ENCODE results near the gene AMT. TPM values are rescaled to one million over a fixed set of nuclear protein-coding genes. Genes with fewer than 3 reads are reported as not detected.

The AMT gene
- total and polyA plus RNA-seq, 2 experiments from 2014 or later: 1.6 to 1.7 TPM

DNA sequence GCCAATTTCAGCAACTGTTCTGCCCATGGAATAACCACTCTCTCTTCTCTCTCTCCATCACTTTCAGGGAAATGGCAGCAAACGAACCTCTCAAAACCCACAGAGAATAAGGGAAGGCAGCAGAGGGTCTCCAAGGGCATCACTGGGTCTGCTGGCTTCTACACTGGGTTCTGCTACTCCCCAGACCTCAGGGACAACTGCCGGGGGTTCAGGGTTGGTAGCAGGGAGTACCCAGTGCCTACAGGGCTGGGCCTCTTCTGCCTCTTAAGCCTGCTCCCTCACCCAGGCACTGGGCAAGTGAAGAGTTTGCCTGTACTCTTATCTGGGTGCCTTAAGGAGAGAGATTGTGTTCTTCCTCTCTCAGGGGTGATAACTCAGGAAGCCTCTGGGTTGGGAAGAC lies 7.5 kb downstream of the AMT start:
- in situ Hi-C loops (cut with MboI): no loop called here

GRCh38 chr3:49413338-49413734 lies 8.9 kb downstream of the AMT start:
- H3K9me2 ChIP-seq (ENCODE audit: insufficient read depth): no peaks in the 10 kb centered on the region
- H3K4me2 ChIP-seq (ENCODE audit: unreplicated experiment): peak overlapping the region; percentile 97
- H3K27ac ChIP-seq: peak overlapping the region; percentile 86; the same call in 1 of the 2 replicates
- no peaks in the 10 kb centered on the region for H3K27me3 ChIP-seq (replicated peaks; ENCODE audit: insufficient read depth)
- H3F3A ChIP-seq (ENCODE audit: insufficient read depth): peaks cover 15% of the 10 kb centered on the region
- peaks cover 73% of the 10 kb centered on the region for H3K79me2 ChIP-seq (ENCODE audit: insufficient read depth)
- WGBS, 2 experiments (ENCODE audit: low coverage in 1 of 2, low lambda C conversion rate in 2 of 2, missing lambda C conversion rate in 2 of 2): 71 to 78% methylated on average over 6 of the region's 6 CpGs
- no peak for TF ChIP-seq EZH2phosphoT487 (IDR thresholded peaks at IDR 0.05; ENCODE audit: insufficient read depth, low read depth)
- H3K4me3 ChIP-seq: peak overlapping the region; percentile 91
- H2AFZ ChIP-seq: no peak overlapping the region
- H3K36me3 ChIP-seq (ENCODE audit: low read depth): no peaks in the 10 kb centered on the region; the same call in 1 of the 2 replicates
- peaks cover 26% of the 10 kb centered on the region for H3K4me1 ChIP-seq (ENCODE audit: insufficient read depth)
- peak overlapping the region; percentile 98 for H3K9ac ChIP-seq
- no peak for DNase-seq
- in situ Hi-C loops (cut with MboI): no loop called here
- H3K9me3 ChIP-seq (ENCODE audit: low read depth): no peaks in the 10 kb centered on the region
- peaks cover 23% of the 10 kb centered on the region for H4K20me1 ChIP-seq (ENCODE audit: insufficient read depth)

More for the DNA sequence above, 7.5 kb downstream of the AMT start:
- Histone ChIP-seq H3K4me1 (ENCODE audit: insufficient read depth) (peaks cover 19% of the 10 kb centered on the region), H3K27me3 (replicated peaks; ENCODE audit: insufficient read depth) (no peaks in the 10 kb centered on the region), H3K79me2 (ENCODE audit: insufficient read depth) (peaks cover 59% of the 10 kb centered on the region), H3K4me3 (no peak overlapping the region), H3K9me3 (ENCODE audit: low read depth) (no peaks in the 10 kb centered on the region), H3F3A (ENCODE audit: insufficient read depth) (peaks cover 16% of the 10 kb centered on the region), H3K36me3 (ENCODE audit: low read depth) (no peaks in the 10 kb centered on the region; the same call in 1 of the 2 replicates), H3K4me2 (ENCODE audit: unreplicated experiment) (no peak overlapping the region), H3K9me2 (ENCODE audit: insufficient read depth) (no peaks in the 10 kb centered on the region), H2AFZ (no peak overlapping the region), H4K20me1 (ENCODE audit: insufficient read depth) (peaks cover 12% of the 10 kb centered on the region), H3K27ac (no peak overlapping the region), H3K9ac (no peak overlapping the region)
- TF ChIP-seq EZH2 (IDR thresholded peaks at IDR 0.05; ENCODE audit: insufficient read depth, poor library complexity, severe bottlenecking): no peak
- TF ChIP-seq EZH2phosphoT487 (IDR thresholded peaks at IDR 0.05; ENCODE audit: insufficient read depth, low read depth): no peak
- 80 to 86% methylated on average over 2 of the region's 2 CpGs for WGBS, 2 experiments (ENCODE audit: low coverage in 1 of 2, low lambda C conversion rate in 2 of 2, missing lambda C conversion rate in 2 of 2)
- DNase-seq: no peak

GRCh38 chr3:49412632-49413337 lies 9.5 kb downstream of the AMT start:
- TF ChIP-seq EZH2phosphoT487 (IDR thresholded peaks at IDR 0.05; ENCODE audit: insufficient read depth, low read depth): no peak
- TF ChIP-seq EZH2 (IDR thresholded peaks at IDR 0.05; ENCODE audit: insufficient read depth, poor library complexity, severe bottlenecking): no peak
- WGBS, 2 experiments (ENCODE audit: low coverage in 1 of 2, low lambda C conversion rate in 2 of 2, missing lambda C conversion rate in 2 of 2): 25 to 31% methylated on average over 9 to 16 of the region's 16 CpGs
- Histone ChIP-seq H3K4me3 (peak overlapping the region; percentile 91), H3K4me1 (ENCODE audit: insufficient read depth) (peaks cover 29% of the 10 kb centered on the region), H3K27ac (peak overlapping the region; percentile 86), H3K9me2 (ENCODE audit: insufficient read depth) (no peaks in the 10 kb centered on the region), H3K79me2 (ENCODE audit: insufficient read depth) (peaks cover 78% of the 10 kb centered on the region), H3F3A (ENCODE audit: insufficient read depth) (peaks cover 16% of the 10 kb centered on the region), H3K27me3 (replicated peaks; ENCODE audit: insufficient read depth) (no peaks in the 10 kb centered on the region), H3K4me2 (ENCODE audit: unreplicated experiment) (peak overlapping the region; percentile 97), H3K9ac (peak overlapping the region; percentile 98), H2AFZ (peak overlapping the region; percentile 52; the same call in 1 of the 2 replicates), H3K9me3 (ENCODE audit: low read depth) (no peaks in the 10 kb centered on the region), H3K36me3 (ENCODE audit: low read depth) (no peaks in the 10 kb centered on the region; the same call in 1 of the 2 replicates), H4K20me1 (ENCODE audit: insufficient read depth) (peaks cover 26% of the 10 kb centered on the region)
- in situ Hi-C loops (cut with MboI): no loop called here
- DNase-seq: peak; percentile 42

GRCh38 chr3:49411968-49412631 lies 10.2 kb downstream of the AMT start, which contains the start of the genes RHOA and TCTA:
RHOA (minus strand) TSS chr3:49411976; CDS start chr3:49375589, 36,387 bp downstream.
TCTA (plus strand) TSS chr3:49412423; CDS start chr3:49412427, 4 bp downstream.
- Histone ChIP-seq H2AFZ (peak within 1 kb of the TSS; percentile 52; the same call in 1 of the 2 replicates), H3K4me2 (ENCODE audit: unreplicated experiment) (peak within 1 kb of the TSS; percentile 99), H3K4me1 (ENCODE audit: insufficient read depth) (peaks cover 35% of the 10 kb centered on the region), H3K9me2 (ENCODE audit: insufficient read depth) (no peaks in the 10 kb centered on the region), H3F3A (ENCODE audit: insufficient read depth) (peaks cover 21% of the 10 kb centered on the region), H4K20me1 (ENCODE audit: insufficient read depth) (peaks cover 26% of the 10 kb centered on the region), H3K9ac (peak within 1 kb of the TSS; percentile 98), H3K27me3 (replicated peaks; ENCODE audit: insufficient read depth) (no peaks in the 10 kb centered on the region), H3K36me3 (ENCODE audit: low read depth) (no peaks in the 10 kb centered on the region; the same call in 1 of the 2 replicates), H3K9me3 (ENCODE audit: low read depth) (no peaks in the 10 kb centered on the region), H3K27ac (peak within 1 kb of the TSS; percentile 86), H3K79me2 (ENCODE audit: insufficient read depth) (peaks cover 85% of the 10 kb centered on the region), H3K4me3 (peak within 1 kb of the TSS; percentile 91)
- DNase-seq: peak; percentile 100
- in situ Hi-C loops (cut with MboI): no loop called here
- no peak for TF ChIP-seq EZH2phosphoT487 (IDR thresholded peaks at IDR 0.05; ENCODE audit: insufficient read depth, low read depth)
- TF ChIP-seq EZH2 (IDR thresholded peaks at IDR 0.05; ENCODE audit: insufficient read depth, poor library complexity, severe bottlenecking): no peak
- 0 to 2% methylated on average over 38 to 62 of the region's 62 CpGs for WGBS, 2 experiments (ENCODE audit: low coverage in 1 of 2, low lambda C conversion rate in 2 of 2, missing lambda C conversion rate in 2 of 2)
